HG02840 (cell line): ENCODE measurements around the gene CELF4.

ENCODE experiments used
- ATAC-seq: cut with Tn5 transposase; IDR thresholded peaks from one replicate; pipeline ENCODE4 v1.9.1; 2021; ENCODE audit warnings: mild to moderate bottlenecking, moderate library complexity, moderate number of reproducible peaks; ENCODE audit not compliant: unreplicated experiment, low FRiP score

CELF4 gene

DNA sequence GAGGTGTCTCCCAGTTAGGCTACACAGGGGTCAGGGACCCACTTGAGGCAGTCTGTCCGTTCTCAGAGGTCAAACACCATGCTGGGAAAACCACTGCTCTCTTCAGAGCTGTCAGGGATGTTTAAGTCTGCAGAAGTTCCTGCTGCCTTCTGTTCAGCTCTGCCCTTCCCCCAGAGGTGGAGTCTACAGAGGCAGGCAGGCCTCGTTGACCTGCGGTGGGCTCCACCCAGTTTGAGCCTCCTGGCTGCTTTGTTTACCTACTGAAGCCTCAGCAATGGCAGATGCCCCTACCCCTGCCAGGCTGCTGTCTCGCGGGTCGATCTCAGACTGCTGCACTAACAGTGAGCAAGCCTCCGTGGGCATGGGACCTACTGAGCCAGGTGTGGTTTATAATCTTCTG is 346.3 kb downstream of the CELF4 start:
- ATAC-seq: no peak

DNA sequence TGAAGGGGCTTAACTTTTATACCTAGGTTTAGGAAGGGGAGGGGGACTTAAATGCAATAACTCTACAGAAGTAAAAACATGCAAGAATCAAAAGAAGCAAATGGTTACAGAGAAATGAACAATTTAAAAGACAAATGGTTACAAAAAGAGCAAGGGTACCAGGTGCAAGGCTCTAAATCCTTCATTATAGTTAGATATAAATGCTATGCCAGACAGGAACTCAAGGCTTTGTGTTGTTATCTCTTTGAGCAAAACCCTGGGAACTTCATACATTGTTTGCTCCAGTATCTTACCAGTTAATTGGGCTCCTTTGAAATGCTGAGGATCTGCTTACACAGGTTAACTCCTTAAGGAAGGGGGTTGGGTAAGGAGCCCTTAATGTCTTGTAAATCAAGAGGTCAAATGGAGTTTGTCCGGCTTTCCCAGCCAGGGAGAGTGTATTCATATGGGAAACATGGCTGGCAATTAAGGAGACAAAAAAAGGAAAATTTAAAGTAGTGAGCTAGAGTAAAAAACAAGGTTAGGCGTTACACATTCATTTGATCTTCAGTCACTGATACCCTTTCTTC is 347.5 kb downstream of the CELF4 start:
- no peak for ATAC-seq

DNA sequence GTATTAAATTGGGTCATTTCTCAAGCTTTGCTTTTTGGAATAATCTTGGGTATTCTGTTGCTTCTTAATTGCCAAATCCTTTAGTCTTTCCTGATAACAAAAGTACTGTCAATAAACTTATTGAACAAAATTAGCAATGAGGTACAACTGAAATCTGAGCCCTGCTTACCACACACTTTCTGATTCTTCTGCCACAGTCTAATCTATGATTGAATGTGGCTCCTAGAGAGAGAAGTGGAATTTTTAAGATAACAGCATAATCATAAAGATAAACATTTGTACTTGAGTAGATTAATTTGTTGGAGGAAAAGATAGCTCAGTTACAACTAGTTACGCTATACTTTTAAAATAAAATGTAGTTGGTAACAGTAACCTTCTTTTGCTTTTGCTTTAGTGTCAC is 354.8 kb downstream of the CELF4 start:
- ATAC-seq: no peak

DNA sequence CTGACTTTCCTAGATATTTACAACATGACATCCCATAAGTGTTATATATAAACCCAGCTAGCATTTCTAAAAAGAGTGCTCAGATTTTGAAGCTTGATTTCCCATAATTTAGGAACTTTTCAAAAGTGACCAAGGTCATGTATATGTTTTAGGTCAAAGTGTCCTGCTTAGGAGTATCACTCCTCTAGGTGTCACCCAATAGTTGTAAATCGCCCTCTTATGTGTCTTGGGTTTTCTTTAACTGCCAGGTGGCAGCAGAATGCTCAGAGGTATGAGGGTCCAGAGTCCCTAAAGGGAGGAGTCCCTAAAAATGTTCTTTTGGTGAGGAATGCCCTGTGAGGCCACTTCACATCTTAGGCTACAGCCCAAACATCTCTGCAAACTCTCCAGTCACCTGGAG is 358.3 kb downstream of the CELF4 start:
- ATAC-seq: no peak

DNA sequence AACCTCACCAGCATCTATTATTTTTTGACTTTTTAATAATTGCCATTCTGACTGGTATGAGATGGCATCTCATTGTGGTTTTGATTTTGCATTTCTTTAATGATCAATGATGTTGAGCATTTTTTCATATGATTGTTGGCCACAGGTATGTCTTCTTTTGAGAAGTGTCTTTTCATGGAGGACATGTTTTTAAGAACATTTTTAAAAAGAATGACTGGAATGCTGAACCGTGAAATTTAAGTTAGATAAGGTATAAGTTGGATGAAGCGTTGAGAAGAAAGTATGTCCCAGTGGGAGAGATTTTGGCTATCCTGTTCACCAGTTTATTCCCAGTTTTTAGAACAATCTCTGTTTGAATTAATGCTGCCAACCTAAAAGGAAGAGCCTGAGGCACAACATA is 365.9 kb downstream of the CELF4 start:
- ATAC-seq: no peak
